GM18519 (cell line): ENCODE results near the gene GTF2F2.
"Not testable (repeated sequence)": the region's sequence is repeated elsewhere in the genome, so short reads cannot be mapped to it uniquely, and the experiment has no call there.

Experiments used
- ATAC-seq: cut with Tn5 transposase; IDR thresholded peaks from one replicate; pipeline ENCODE4 v1.9.1; 2021; ENCODE audit warnings: mild to moderate bottlenecking, moderate library complexity; ENCODE audit not compliant: unreplicated experiment, low FRiP score

GTF2F2 gene

DNA sequence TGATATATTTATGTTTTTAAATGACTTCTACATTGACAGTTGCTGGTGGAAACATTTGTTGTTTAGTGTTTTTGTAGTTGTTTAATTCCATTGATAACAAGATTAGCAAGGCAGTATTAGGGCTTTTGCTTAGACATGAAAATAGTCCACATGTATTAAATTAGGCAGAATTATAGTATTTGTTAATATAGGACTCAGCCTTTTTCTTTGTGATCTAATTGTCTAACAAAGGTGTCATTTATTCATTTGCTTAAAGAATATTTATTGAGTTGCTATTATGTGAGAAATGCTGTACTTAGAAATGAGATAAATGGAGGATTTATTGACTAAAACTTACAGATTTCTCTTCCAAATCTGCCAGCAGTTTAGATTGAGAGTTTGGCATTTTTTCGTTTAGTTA, 122.2 kb downstream of the GTF2F2 start:
- no peak for ATAC-seq

DNA sequence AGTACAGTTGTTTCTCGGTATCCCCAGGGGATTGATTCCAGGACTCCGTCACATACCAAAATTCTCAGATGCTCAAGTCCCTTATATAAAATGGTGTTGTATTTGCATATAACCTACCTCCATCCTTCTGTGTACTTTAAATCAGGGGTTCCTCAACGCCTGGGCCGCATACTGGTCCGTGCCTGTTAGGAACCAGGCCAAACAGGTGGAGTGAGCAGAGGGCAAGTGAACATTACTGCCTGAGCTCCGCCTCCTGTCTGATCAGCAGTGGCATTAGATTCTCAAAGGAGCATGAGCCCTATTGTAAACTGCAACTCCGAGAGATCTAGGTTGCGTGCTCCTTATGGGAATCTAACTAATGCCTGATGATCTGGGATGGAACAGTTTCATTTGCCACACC, 122.8 kb downstream of the GTF2F2 start:
- no peak for ATAC-seq

DNA sequence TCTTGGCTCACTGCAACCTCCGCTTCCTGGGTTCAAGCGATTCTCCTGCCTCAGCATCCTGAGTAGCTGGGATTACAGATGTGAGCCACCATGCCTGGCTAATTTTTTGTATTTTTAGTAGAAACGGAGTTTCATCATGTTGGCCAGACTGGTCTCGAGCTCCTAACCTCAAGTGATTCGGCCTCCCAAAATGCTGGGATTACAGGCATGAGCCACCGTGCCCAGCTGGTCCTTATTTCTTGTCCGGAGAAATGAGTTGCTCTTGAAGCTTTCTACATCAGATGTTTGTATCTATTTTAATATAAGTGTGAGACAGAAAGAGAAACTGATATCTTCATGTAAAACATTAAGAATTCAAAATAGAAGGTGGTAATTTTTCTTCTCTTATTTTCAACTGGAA, 124.4 kb downstream of the GTF2F2 start:
- not testable (repeated sequence) for ATAC-seq

DNA sequence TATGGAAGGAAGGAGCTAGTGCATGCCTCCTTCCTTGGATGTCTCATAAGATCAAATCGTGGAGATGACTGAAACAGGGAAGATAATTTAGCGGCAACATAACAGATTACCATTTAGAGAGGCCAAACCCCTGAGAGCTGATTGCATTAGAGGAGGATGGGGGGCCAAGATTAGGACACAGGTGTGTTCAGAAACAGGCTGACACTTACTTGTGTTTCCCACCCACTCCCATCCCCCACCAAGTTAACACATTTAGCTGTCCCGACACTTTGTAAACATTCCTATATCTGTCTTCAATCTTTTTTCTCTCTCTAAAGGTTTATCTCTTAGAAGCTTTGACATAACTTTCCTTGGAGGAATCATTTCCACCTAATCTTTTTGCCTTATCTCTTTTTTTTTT, 129.4 kb downstream of the GTF2F2 start:
- ATAC-seq = no peak

DNA sequence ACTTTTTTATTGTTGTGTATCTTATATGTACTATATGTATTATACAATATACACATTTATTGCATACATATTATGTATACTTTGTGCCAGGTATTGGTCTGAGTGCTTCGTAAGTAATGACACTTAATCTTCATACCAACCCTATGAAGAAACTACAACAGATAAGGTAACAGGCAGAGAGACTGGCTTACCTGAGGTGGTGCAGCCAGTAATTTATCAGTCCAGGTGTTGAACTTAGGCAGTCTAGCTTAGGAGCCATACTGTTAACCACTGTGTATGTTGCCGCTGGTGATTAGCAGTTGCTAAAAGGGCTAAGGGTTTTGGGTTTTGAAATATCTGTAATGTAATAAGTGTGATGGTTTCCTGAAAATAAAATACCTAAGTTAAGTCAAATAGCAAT, 134.1 kb downstream of the GTF2F2 start:
- ATAC-seq = no peak

DNA sequence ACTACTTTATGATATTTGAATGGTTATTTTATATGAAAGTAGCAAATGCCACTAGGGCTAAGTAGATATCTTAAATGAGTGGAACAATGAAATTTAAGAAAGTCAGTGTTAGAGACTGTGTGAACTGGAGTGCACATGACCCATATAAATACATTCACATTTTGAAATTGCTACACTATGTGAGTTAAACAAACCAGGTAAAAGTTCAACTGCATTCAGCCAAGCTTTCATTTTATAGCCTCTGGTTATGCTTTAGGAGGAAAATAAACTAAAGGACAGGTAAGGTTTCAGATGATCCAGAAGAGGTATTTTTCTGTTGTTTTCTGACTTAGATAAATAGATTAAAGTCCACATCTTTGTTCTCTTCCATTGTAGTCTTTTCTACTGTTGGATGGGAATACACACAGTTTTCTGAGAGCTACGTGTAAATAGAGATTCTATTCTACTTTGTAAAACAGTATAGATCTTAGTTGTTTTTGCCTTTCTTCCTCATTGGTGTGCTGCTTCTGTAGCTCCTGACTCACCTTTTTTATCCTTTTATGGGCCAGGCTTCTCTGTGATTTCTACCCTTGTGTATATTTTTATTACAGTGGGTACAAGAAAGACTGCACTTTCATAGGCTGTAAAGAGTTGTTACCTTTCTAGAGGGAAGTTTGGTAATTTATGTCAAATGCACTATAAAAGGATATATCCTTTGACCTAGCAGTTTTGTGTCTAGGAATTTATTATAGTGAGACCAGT, 135.1 kb downstream of the GTF2F2 start:
- ATAC-seq = no peak

DNA sequence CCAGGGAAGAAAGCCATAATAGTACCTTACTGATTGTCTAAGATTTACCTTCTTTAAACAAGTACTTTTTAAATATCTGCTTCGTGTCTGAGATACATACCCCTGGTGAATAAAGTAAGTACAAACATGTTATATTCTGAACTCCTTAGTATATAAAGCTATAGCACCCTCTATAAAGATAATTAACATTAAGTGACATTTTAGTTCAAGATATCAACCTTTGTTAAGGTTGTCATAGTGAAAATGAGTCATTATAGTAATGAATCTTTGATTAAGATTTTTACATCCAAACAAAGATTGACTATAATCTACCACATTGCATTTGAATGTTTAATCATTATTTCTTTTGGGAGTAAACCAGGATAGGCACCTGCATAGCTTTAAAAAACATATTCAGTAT, 135.9 kb downstream of the GTF2F2 start:
- ATAC-seq = no peak

DNA sequence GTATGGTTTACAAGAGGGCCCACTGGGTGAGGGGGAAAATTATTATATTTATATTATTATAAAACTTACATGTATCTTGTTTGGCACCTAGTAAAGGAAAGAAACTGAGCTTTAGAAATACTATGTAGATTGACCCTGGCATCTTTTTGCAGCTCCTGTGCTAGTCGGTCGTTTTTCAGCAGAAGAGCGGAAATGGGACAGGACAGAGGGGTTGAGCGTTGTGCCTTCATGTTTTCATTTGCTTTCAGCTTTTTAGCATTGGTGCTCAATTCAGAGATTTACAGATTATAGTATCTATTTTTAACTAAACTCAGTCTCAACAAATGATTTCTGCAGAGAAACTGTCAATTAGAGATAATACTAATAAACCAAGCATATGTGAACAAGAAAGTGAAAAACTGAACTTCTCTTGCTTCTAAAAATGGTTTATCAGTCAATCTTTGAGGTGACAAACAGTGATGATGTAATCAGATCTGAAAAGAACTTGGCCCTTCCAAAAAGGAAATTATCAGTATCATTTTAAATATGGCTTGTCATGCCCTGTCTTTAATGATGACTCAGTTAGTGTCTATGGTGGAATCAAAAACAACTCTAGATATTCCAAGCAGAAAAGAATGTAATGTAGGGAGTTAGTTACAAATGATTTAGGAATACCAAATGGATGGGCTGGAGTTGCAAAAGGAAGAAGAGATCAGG, 137.5 kb downstream of the GTF2F2 start:
- ATAC-seq = no peak

DNA sequence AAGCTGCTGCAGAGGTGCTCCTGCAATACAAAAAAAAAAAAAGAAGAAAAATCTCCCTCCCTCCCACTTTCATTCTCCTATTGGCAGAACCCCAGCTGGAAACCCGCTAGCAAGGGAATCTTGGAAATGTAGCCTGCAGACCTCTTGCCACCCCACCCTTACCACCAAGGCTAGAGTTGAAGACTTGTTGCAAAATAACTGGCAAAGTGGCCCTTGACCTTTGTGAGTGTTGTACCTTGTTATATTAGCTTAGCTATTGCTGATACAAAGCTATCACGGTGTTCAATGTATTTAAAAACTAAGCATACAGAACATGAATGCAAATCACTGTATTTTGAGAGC, 138.0 kb downstream of the GTF2F2 start:
- no peak for ATAC-seq

DNA sequence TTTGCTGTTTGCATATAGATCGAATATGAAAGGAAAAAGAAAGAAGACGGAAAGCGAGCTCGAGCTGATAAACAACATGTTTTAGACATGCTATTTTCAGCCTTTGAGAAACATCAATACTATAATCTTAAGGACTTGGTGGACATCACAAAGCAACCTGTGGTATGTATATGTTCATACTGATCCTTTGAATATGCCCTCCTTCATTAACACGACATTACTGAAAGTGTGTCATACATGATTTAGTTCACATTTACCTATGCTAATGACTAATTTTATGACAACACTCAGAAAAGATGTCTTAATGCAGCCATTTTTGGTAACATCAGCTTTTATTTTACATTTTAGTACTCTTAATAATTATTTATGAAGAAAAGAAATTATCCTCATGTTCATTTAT, 146.9 kb downstream of the GTF2F2 start:
- no peak for ATAC-seq

DNA sequence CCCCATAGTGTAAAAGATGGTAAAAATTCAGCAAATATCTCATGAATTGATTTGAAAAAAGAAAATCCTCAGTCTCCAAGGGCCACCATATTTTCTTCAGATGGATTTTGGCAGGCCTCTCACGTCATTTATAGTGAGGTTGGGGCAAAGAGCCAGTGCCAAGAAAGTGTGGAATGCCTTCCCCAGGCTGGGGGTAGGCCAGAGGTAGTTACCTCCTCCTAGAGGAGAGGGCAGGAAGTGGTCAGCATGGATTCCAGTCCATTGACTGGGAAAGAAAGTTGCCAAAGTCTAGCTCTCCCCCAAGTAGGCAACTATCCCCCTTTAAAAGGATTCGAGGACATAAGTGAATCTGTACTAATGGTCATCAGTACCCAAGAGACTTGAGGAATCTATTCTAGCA, 148.9 kb downstream of the GTF2F2 start:
- no peak for ATAC-seq

DNA sequence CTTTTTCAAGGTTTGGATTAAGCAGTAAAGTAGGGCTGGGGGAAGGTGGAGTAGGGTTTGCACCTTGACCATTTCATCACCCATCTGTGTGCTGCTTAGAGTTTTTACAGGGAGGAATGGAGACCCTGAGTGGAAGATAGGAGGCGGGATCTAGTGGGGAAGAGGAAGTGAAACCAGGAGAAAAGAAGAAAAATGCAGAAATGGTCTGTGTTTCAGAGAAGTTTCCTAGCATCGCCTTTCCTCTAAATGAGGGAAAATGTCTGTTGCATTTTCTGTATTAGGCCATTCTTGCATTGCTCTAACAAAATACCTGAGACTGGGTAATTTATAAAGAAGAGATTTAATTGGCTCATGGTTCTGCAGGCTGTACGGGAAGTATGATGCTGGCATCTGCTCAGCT, 156.6 kb downstream of the GTF2F2 start:
- no peak for ATAC-seq

DNA sequence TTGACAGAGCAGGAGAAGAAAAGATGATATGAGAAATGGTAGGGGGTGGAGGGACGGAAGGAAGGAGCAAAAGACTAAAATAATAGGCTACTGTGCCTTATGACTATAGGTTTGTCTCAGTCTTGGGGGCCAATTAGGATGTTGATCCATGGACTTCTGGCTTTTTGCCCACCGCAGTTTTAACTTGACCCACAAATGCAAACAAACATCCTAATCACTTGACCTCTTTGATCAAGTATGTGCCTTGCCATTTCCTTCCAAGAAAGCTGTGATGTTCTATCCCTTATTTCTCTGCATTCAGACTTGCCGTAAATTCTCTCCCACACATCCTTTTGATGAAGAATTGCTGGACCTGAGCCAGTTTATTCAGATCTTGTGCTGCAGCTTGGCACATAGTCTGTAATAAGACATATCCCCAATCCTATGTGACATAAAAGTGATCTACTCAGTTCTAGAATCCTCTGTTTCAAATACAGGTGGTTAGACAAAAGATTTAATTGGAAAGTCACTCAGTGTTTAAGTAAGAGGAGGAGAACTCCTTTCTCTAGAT, 157.9 kb downstream of the GTF2F2 start:
- ATAC-seq = no peak

DNA sequence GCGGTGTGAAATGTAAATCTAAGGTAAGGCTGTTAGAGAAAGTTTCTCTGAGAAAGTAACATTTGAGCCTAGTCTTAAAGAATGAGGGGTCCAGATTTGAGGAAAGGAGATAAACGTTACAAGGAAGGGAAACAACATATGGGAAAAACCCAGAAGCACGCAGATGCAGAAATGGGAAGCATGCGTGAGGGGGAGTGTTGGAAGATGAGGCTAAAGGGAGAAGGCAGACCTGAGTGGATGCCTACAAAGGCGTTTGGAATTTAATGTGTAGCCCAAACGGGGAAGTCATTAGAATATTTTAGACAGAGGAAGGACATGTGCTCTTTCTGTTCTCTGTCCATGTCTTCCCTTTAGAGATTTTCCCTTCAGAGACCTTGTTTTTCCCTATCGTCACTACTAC, 159.7 kb downstream of the GTF2F2 start:
- ATAC-seq = no peak

DNA sequence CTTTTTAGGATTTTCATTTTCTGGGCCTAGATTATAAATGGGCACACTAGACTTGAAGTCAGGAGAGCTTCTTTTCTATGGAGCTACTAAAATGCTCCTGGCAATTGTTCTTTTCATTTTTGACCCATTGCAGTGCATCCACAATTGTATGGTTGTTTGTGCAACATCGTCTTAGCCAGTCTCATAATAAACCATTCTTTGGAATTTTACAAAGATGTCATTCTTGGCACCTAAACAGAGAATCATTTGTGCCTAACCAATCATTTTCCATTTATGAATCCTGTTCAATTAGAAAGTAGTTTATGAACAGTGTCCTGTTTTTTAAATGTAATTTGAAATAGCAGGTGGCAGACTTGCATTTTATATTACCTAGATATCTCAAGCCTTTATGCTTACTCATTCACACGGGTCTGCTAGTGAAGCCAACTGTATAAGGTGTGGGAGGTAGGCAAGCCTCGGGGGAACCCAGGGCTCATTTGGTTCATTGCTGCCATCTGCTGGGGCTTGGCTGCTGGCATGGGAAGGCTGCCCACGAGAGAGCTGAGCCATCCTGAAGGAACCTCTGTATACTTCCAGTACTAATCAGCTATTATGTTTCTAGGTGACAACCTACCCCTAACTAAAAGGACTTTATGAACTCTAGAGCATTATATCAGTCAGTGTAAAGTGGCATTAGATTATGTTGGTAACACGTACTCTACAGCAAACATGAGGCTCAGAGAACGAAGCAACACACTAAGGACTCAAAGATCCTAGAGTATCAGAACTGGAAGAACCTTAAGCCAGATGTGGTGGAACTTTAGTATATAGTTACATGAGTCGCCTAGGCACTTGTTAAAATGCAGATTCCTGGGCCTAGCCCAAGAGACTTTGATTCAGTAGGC, 160.7 kb downstream of the GTF2F2 start:
- no peak for ATAC-seq

DNA sequence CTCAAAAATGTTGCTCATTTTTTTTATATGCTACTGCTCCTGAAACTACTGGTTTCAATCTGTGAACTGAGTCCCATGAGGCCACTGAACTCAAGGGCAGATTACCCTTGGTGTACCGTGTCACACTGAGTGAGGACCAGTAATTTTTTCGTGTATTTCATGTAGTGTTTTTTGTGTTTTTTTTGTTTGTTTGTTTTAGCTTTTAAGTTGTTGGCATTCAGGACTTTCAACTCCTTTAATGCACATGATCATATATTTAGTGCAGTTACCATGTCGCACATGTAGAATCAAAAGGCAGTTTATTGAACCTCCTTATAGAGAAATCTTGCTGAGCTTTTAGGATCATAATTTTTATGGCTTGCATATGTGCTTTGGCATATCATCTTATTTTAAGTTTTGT, 162.7 kb downstream of the GTF2F2 start:
- no peak for ATAC-seq

DNA sequence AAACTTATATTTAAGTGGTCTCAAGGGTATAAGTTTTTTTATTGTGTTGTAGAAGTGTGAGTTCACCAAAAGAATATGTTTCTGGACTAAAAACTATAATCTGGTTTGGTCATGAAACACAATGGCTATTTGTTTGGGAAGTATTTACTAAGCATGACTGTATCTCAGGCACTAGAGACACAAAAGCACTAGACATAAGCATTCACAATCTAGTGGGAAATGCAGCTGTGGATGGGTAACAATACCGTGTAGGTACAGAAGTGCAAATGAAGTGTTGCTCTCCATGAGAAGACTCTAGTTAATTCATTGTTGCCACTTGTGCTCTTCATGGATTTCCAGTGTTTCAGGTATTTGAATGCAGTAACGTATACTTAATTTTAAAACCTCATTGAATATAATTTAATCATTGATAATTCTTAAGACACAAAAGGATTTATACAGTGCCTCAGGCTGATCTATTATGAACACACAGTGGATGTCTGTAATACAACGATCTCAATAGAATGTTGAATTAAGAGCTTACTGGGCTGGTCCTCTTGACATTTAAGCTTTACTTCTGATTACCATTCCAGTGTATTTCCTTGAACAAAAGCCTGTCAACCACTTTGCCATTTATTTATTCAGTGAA, 169.7 kb downstream of the GTF2F2 start:
- no peak for ATAC-seq

DNA sequence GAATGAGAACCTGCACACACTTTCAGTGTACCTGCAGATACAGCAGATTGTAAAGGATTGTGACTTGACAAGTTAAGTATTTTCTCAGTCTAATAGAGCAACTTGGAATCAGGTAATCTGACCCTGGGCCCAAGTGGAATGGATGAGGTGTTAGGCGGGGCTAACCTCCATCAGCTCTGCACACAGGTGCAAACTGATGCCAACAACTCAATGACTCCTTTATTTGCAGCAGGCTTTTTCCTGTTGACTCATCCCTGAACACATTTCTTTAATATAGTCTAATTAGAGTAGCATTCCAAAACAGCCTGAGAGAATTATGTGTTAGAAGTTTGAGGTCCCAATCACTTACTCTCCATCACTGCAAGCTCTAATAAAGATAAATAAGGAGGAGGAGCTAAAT, 171.9 kb downstream of the GTF2F2 start:
- no peak for ATAC-seq

DNA sequence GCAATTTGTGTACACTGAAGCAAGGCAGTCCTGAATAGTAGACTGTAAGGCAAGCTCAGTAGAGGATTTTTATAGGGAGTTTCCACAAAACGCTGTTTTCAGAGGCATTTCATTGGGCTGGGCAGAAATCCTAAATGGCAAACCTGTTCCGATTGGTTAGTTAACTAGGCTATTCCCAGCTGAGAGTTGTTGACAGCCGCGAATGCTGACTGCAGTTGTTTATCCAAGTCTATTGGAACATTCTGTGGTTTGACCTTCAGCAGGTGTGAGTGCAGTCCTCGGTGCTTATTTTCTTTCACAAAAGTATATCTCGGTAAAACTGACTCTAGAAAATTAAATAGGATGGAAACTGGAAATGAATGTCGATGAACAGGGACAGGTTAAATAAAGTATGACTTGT, 175.2 kb downstream of the GTF2F2 start:
- ATAC-seq = no peak

DNA sequence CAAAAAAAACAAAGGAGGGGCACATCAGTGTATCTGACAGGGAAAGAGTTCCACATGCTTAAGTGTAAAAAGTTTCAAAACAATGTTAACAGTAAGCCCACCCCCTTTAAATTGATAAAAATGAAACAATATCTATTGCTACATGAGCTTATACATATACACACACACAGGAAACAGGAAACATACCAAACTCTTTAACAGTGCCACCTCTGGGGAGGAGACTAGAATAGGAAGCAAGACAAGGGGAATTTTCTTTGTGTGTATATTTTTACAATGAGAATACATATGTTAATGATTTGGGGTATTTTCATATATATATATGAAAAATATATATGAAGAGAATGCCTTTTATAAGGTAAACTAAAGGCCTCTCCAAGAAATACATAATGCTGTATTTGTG, 175.9 kb downstream of the GTF2F2 start:
- no peak for ATAC-seq
